ENCODE results near the gene CAMK2A.
"Not testable (repeated sequence)": the region's sequence is repeated elsewhere in the genome, so short reads cannot be mapped to it uniquely, and the experiment has no call there.

The CAMK2A gene

GRCh38 chr5:150256410-150257064 lies 33.0 kb downstream of the CAMK2A start:
- no peak for DNase-seq

GRCh38 chr5:150255659-150256409 lies 33.7 kb downstream of the CAMK2A start:
- DNase-seq: no peak

GRCh38 chr5:150254774-150255173 lies 34.8 kb downstream of the CAMK2A start:
- no peak for DNase-seq

DNA sequence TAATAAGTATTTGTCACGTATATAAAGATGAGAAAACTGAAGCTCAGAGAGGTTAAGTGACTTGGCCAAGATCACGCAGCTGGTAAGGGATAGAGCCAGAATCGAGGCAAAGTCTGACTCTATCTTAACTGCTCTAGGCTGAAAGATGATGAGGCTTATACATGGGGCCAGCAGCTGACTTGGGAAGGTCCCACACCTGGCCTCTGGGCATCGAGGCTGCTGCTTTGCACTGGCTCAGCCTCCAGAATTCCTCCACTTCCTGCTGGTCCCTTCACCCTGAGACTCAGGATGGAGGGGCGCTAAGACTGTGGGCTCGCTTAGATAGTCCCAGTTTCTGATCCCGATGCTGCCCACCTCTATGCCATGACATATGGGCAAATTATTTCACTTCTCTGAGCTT lies 35.2 kb downstream of the CAMK2A start:
- DNase-seq: no peak

DNA sequence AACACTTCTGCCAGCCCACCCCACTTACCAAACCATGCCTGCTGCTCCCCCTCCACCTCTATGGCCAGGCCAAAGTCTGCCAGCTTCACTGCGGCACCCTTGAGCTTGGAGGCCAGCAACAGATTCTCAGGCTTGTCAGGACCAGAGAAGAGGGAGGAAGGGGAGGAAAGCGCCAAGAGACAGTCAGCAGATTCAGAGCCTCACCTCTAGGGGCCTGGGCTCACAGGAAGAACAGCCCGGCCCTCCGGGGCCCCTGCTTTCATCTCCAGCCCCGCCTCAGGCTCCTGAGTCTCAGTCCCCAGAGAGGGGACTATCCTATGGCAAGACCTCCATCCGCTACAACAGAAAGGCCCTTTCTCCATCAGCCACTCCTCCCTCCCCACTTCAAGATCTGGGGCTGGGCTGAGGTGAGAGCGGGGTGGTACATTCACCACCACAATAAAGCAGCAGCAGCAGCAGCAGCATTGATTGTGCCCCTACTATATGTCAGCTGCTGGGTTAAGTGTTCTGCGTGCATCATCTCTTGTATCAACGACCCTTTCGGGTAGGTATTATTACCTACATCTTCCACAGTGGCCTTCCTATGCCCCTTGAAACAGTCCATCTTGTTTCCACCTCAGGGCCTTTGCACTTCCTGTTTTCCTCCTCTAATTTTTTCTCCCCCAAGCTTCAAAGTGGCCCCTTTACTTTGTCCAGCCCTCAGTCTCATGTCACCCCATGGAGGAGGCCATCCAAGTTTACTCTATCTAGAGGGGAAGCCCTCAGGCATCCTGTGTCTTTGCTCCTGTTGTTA lies 36.0 kb downstream of the CAMK2A start:
- no peak for DNase-seq

GRCh38 chr5:150252489-150252888 lies 37.1 kb downstream of the CAMK2A start:
- no peak for DNase-seq

GRCh38 chr5:150251504-150251903 lies 38.1 kb downstream of the CAMK2A start:
- DNase-seq: no peak

- DNase-seq: no peak
These were observed 39.8 kb downstream of the CAMK2A start for GRCh38 chr5:150249744-150250143.

- DNase-seq: no peak
These were observed 40.6 kb downstream of the CAMK2A start for GRCh38 chr5:150248946-150249345.

GRCh38 chr5:150248493-150248892 lies 41.1 kb downstream of the CAMK2A start:
- DNase-seq: not testable (repeated sequence)

DNA sequence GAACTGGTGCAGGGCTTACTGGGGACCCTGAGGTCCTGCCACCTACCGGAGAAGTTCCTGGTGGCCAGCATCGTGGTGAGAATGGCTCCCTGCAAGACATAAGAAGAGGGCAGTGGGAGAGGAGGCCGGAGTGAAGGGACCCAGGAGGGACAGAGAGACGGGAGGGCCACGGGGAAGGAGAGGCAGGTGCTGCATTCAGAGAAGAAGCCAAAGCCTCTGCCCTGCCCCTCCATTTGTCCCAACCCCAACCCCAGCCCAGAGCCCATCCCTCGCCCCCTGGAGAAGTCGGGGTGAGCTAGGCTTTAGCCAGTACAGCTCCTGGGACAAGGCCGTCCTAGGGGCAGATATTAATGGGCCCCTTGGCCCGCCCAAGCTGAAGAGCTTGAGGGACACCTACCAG lies 41.8 kb downstream of the CAMK2A start:
- DNase-seq: no peak

DNA sequence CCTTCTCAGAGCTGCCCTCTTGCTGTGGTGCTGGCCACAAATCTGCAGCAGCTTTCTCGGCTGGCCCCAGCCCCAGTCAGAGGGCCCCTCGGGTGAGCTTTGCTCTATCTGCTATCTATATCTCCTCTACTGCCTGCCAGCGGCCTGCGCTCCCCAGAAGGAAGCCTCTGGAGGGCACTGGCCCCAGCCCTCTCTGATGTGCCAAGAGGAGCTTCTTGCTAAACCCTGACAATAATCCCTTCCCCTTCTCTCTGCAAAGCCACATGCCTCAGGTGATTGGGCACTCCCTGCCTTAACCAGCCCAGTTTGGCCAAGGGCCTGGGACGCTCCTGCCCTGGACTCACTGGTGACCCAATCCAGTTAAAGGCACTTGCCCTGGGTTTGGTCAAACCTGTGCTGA lies 42.7 kb downstream of the CAMK2A start:
- DNase-seq: no peak

- DNase-seq: no peak
These were observed 43.1 kb downstream of the CAMK2A start for GRCh38 chr5:150246429-150246828.

DNA sequence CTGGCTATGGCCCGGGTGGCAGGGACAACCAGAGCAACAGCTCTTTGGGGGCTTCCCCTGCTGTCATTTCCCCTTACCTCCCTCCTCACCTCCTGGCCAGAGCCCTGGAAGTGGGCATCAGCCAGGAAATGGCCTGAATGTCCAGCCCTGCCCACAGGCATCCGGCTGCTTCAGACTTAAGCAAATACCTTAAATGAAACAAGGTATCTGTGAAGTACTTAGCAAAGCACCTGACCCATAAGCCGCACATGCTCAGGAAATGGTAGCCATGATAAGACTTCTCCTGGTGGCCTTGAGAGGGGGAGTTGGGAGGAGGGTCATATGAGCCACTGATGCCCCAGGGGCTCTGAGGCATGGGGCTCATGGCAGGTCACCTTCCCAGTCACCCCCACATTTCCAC lies 43.8 kb downstream of the CAMK2A start:
- no peak for DNase-seq

- no peak for DNase-seq
These were observed 44.3 kb downstream of the CAMK2A start for GRCh38 chr5:150245111-150245789.

- DNase-seq: no peak
These were observed 45.4 kb downstream of the CAMK2A start for GRCh38 chr5:150244209-150244608.

DNA sequence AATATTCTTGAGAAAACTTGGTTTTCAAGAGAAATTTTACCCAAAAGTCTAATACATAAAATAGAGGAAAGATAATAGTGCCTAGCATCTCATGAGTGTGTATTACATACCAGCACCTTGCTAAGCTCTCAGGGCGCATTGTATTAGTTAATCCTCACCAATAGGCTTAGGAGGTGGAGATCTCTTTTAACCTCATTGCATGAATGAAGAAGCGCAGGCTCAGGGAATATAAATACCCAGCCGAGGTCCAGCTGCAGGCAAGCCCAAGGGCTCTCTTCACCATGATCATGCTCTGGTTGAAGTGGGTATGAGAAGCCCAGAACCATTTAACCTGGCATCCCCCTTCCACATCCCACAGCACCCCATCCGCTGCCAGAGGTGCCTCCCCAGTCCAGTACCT lies 46.0 kb downstream of the CAMK2A start:
- no peak for DNase-seq

- no peak for DNase-seq
These were observed 47.2 kb downstream of the CAMK2A start for GRCh38 chr5:150242251-150242894.

- no peak for DNase-seq
These were observed 48.0 kb downstream of the CAMK2A start for GRCh38 chr5:150241298-150242160.

DNA sequence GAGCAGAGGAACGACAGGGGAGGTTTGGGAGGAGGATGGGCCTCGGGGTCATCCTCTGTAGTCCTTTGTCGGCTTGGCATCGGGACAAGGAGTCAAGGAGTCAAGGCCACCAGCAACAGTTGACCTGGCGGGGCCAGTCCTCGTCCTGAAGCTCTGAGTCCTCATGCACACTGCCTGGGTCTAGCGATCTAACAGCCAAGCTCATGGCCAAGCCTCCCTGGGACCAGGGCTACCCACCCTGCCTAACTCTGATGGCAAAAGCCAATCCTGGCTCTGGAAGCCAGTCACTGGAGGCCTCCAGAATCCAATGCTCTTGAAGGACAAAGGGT lies 49.8 kb downstream of the CAMK2A start:
- no peak for DNase-seq

Measured in amygdala (tissue), 56 donors.